Measurements from ENCODE around the gene HTRA2. TPM values are rescaled to one million over a fixed set of nuclear protein-coding genes. Genes with fewer than 3 reads are reported as not detected.

HTRA2 gene
- total RNA-seq, 1 donor from 2014 or later: 31.4 TPM

- ATAC-seq: no peak
- no peak overlapping the region for H3K27ac ChIP-seq
- H3K27me3 ChIP-seq: peaks cover 41% of the 10 kb centered on the region
- peaks cover 5% of the 10 kb centered on the region for H3K36me3 ChIP-seq
- no peak for DNase-seq
- no peak overlapping the region for H3K4me3 ChIP-seq
- no peaks in the 10 kb centered on the region for H3K9me3 ChIP-seq
- H3K4me1 ChIP-seq: peaks cover 40% of the 10 kb centered on the region
- TF ChIP-seq CTCF (IDR thresholded peaks at IDR 0.05): no peak
- intact Hi-C loops (cut with DNase I): loop anchor here (10.0 kb wide), 1 partner anchor 85 kb away; no protein-coding TSS in a partner anchor
These were observed 29.7 kb upstream of the HTRA2 start for GRCh38 chr2:74499940-74500577.

GRCh38 chr2:74500578-74500946 is 29.2 kb upstream of the HTRA2 start:
- no peak for TF ChIP-seq CTCF (IDR thresholded peaks at IDR 0.05)
- Histone ChIP-seq H3K27ac (no peak overlapping the region), H3K27me3 (peaks cover 41% of the 10 kb centered on the region), H3K4me1 (peaks cover 45% of the 10 kb centered on the region), H3K9me3 (no peaks in the 10 kb centered on the region), H3K4me3 (no peak overlapping the region), H3K36me3 (peaks cover 9% of the 10 kb centered on the region)
- intact Hi-C loops (cut with DNase I): no loop called here
- no peak for DNase-seq
- no peak for ATAC-seq

GRCh38 chr2:74501335-74502071 is 28.2 kb upstream of the HTRA2 start:
- intact Hi-C loops (cut with DNase I): no loop called here
- Histone ChIP-seq H3K27ac (no peak overlapping the region), H3K4me3 (no peak overlapping the region), H3K4me1 (peaks cover 54% of the 10 kb centered on the region), H3K9me3 (no peaks in the 10 kb centered on the region), H3K27me3 (peaks cover 41% of the 10 kb centered on the region), H3K36me3 (peaks cover 14% of the 10 kb centered on the region)
- DNase-seq: no peak
- no peak for TF ChIP-seq CTCF (IDR thresholded peaks at IDR 0.05)
- ATAC-seq: no peak

GRCh38 chr2:74502147-74502719 is 27.5 kb upstream of the HTRA2 start:
- Histone ChIP-seq H3K9me3 (no peaks in the 10 kb centered on the region), H3K27me3 (peaks cover 38% of the 10 kb centered on the region), H3K4me1 (peaks cover 58% of the 10 kb centered on the region), H3K36me3 (peaks cover 14% of the 10 kb centered on the region), H3K27ac (peak overlapping the region; percentile 89), H3K4me3 (peak overlapping the region; percentile 68)
- no peak for DNase-seq
- intact Hi-C loops (cut with DNase I): no loop called here
- TF ChIP-seq CTCF (IDR thresholded peaks at IDR 0.05): no peak
- ATAC-seq: no peak

GRCh38 chr2:74502720-74503505 is 26.8 kb upstream of the HTRA2 start:
- Histone ChIP-seq H3K36me3 (peaks cover 14% of the 10 kb centered on the region), H3K9me3 (no peaks in the 10 kb centered on the region), H3K4me3 (peak overlapping the region; percentile 68), H3K4me1 (peaks cover 55% of the 10 kb centered on the region), H3K27me3 (peaks cover 32% of the 10 kb centered on the region), H3K27ac (peak overlapping the region; percentile 89)
- peak; percentile 33 for TF ChIP-seq CTCF (IDR thresholded peaks at IDR 0.05)
- ATAC-seq (peak; percentile 69), DNase-seq (peak; percentile 92)
- intact Hi-C loops (cut with DNase I): no loop called here
